HAP-1 (cell line): ENCODE measurements around the gene PDE3A.
"Not testable (repeated sequence)": the region's sequence is repeated elsewhere in the genome, so short reads cannot be mapped to it uniquely, and the experiment has no call there.

Source experiments
- DNase-seq, 2 experiments: peaks; one replicate each; pipeline ENCODE4 v3.0.0-alpha.2; 2016 to 2020; ENCODE audit warnings: low spot score in 2 of 2
- H3K27me3 ChIP-seq: fragments of 250-450 bp; sonication (Bioruptor Pico); 2 replicates; pipeline ENCODE4 v1.5.1; 2020; ENCODE audit warnings: low read depth, mild to moderate bottlenecking, moderate library complexity
- H3K36me3 ChIP-seq: fragments of 250-450 bp; sonication (Bioruptor Pico); replicated peaks from 2 replicates; pipeline ENCODE4 v1.5.1; 2020; ENCODE audit warnings: mild to moderate bottlenecking
- H3K4me1 ChIP-seq: fragments of 250-450 bp; sonication (Bioruptor Pico); 2 replicates; pipeline ENCODE4 v1.5.1; 2020; ENCODE audit warnings: mild to moderate bottlenecking
- H3K4me3 ChIP-seq: fragments of 250-450 bp; sonication (Bioruptor Pico); 2 replicates; pipeline ENCODE4 v1.5.1; 2020; ENCODE audit warnings: mild to moderate bottlenecking, moderate library complexity
- H3K9me3 ChIP-seq: fragments of 250-450 bp; sonication (Bioruptor Pico); 2 replicates; pipeline ENCODE4 v1.5.1; 2020; ENCODE audit warnings: mild to moderate bottlenecking, moderate library complexity
- in situ Hi-C: fragments of 300-500 bp; cut with MboI; formaldehyde crosslinking; loops from 3 replicates; pipeline ENCODE4 v1.14.3; 2020; ENCODE audit warnings: low sequenced_read_pairs, inconsistent platforms, mixed read lengths

The PDE3A gene

DNA sequence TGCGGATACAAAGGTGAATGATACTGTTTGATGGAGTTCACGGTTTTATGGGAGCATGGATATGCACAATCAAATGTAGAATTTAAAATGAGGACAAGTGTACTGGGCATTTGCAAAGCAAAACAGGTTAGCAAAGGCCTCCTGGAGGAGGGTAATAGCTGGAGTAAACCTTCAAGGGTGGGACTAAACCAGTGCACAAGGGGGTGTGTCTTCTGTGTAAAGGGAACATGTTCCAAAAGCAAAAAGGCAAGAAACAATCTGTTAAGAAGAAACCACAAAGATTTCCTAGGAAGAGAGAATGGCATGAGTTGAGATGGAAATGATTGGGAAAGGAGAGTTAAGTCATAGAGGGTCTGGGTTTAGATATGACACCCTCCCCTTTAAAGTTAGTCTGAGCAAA lies 217.6 kb downstream of the PDE3A start:
- in situ Hi-C loops: no loop called here
- no peak overlapping the region for H3K4me3 ChIP-seq
- DNase-seq: no peak
- no peaks in the 10 kb centered on the region for H3K9me3 ChIP-seq
- H3K36me3 ChIP-seq: no peaks in the 10 kb centered on the region
- no peaks in the 10 kb centered on the region for H3K4me1 ChIP-seq
- H3K27me3 ChIP-seq: no peaks in the 10 kb centered on the region

DNA sequence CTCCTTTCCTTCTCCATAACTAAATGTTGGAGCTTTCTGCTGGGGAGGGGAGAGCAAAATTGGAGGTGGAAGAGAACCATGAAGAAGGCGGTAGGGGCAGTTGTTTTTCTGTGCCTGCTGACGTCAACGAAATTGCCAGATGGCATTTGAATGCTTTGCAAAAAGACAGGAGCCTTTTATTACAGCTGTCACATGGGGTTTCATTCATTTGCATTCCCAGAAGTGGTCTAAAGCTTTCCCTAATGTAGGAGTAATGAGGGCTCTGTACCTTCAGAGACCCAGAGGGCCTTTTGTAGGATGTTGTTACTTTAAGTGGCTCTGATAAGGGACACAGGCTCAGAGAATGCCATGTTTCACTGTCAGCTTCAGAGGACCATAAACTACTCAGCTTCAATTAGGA lies 219.7 kb downstream of the PDE3A start:
- Histone ChIP-seq H3K27me3 (no peaks in the 10 kb centered on the region), H3K9me3 (no peaks in the 10 kb centered on the region), H3K4me1 (no peaks in the 10 kb centered on the region), H3K4me3 (no peak overlapping the region), H3K36me3 (no peaks in the 10 kb centered on the region)
- peak in 1 of 2 experiments; percentile 7 for DNase-seq
- in situ Hi-C loops: no loop called here

DNA sequence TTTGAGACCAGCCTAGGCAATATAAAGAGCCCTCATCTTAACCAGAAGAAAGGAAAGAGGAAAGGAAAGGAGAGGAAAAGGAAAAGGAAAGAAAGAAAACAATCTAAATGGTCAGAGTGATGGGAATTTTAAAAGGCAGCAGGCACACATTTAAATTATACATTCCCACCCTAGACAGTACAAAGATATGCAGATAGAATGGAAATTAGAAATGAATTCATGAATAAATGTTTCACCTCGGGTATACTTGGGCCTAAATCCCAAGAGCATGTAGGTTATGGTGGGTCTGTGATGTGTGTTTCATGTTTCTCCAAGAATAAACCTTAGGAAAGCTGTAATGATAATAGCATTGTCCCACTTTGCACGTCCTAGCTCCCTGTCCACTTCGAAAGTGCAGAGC lies 222.2 kb downstream of the PDE3A start:
- no peaks in the 10 kb centered on the region for H3K27me3 ChIP-seq
- no peak overlapping the region for H3K4me3 ChIP-seq
- no peak for DNase-seq
- H3K36me3 ChIP-seq: no peaks in the 10 kb centered on the region
- no peaks in the 10 kb centered on the region for H3K9me3 ChIP-seq
- H3K4me1 ChIP-seq: no peaks in the 10 kb centered on the region
- in situ Hi-C loops: no loop called here

GRCh38 chr12:20592556-20592955 lies 224.2 kb downstream of the PDE3A start:
- no peaks in the 10 kb centered on the region for H3K4me1 ChIP-seq
- in situ Hi-C loops: no loop called here

GRCh38 chr12:20593611-20594010 lies 225.3 kb downstream of the PDE3A start:
- in situ Hi-C loops: no loop called here
- H3K9me3 ChIP-seq: no peaks in the 10 kb centered on the region
- no peak overlapping the region for H3K4me3 ChIP-seq
- DNase-seq: no peak
- no peaks in the 10 kb centered on the region for H3K4me1 ChIP-seq
- H3K36me3 ChIP-seq: no peaks in the 10 kb centered on the region
- no peaks in the 10 kb centered on the region for H3K27me3 ChIP-seq

More at GRCh38 chr12:20592556-20592955, 224.2 kb downstream of the PDE3A start:
- Histone ChIP-seq H3K36me3 (no peaks in the 10 kb centered on the region), H3K4me3 (no peak overlapping the region), H3K9me3 (no peaks in the 10 kb centered on the region), H3K27me3 (no peaks in the 10 kb centered on the region)
- DNase-seq: no peak

DNA sequence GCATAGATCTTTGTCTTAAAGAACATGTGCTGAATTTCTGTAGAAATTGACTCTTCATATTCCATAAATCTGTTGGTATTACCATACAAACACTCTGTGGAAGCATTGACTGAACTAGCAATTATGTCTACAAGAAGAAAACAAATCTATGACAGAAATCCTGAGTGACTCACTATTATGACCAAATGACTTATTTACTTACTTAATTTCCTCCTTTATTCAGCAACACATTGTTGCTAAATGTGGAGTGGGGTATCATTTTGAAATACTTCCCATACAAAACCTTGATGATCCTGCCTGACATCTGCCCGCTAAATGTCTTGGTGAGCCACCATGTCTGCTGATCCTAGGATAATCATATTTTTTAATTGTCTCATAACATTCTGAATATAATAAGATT lies 227.7 kb downstream of the PDE3A start:
- Histone ChIP-seq H3K9me3 (no peaks in the 10 kb centered on the region), H3K36me3 (no peaks in the 10 kb centered on the region), H3K4me1 (no peaks in the 10 kb centered on the region), H3K27me3 (no peaks in the 10 kb centered on the region), H3K4me3 (no peak overlapping the region)
- in situ Hi-C loops: no loop called here
- DNase-seq: no peak

DNA sequence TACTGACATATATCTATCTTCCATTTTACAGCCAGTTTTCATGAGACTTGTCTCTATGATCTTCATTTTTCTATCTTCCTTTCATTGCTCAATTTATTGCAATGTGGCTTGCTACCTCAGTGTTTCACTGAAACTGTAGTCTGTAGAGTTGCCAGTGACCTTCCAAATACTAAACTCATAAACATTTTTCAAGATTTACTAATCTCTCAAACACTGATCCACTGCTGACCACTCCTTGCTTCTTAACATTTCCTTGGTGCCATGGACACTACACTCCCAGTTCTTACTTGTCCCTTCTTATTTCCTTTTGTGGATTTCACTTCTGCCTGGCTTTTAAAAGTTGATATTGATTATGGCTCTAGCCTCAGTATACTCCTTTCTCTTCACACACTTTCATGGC lies 231.4 kb downstream of the PDE3A start:
- H3K36me3 ChIP-seq: no peaks in the 10 kb centered on the region
- no peaks in the 10 kb centered on the region for H3K27me3 ChIP-seq
- H3K4me3 ChIP-seq: no peak overlapping the region
- in situ Hi-C loops: no loop called here
- DNase-seq: no peak
- no peaks in the 10 kb centered on the region for H3K9me3 ChIP-seq
- no peaks in the 10 kb centered on the region for H3K4me1 ChIP-seq

GRCh38 chr12:20601668-20602280 lies 233.4 kb downstream of the PDE3A start:
- H3K4me1 ChIP-seq: no peaks in the 10 kb centered on the region
- DNase-seq: peak in 1 of 2 experiments; percentile 29
- in situ Hi-C loops: no loop called here
- no peaks in the 10 kb centered on the region for H3K9me3 ChIP-seq
- no peaks in the 10 kb centered on the region for H3K36me3 ChIP-seq
- H3K27me3 ChIP-seq: no peaks in the 10 kb centered on the region; the same call in 1 of the 2 replicates
- no peak overlapping the region for H3K4me3 ChIP-seq

DNA sequence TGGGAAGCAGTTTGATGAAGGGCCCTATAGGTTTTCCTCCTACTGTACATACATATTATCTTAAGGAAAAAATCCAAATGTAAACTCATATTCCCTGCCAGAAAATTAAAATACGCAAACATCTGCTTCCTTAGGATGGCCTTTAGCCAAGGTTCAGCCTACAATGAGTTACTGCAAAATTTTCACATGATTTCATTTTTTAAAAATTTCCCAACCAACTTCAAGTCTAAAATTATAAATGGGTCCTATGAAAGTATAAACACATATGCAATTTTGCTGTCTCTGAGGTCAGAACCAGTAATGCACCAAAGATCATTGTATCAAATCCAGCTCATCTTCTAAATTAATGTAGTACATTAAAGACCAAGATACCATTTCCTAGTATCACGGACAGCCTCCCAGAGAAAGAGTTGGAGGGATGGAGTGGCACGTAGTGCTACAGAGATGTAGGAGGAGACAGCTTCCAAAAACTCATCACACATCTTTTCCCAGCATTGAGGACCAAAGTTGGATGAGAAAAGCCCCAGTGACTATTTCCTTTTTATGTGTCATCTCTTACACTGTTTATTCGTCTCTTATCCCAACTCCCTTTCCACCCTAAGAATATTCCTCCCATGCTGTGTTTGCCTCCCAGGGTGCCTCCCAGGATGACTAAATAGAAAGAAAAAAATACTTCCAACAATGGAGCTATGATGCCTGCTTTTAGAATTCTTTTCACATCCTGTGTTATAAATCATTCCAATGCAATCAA lies 234.5 kb downstream of the PDE3A start:
- in situ Hi-C loops: no loop called here
- Histone ChIP-seq H3K4me3 (no peak overlapping the region), H3K9me3 (no peaks in the 10 kb centered on the region), H3K27me3 (no peaks in the 10 kb centered on the region; the same call in 1 of the 2 replicates), H3K4me1 (no peaks in the 10 kb centered on the region), H3K36me3 (no peaks in the 10 kb centered on the region)
- no peak for DNase-seq

GRCh38 chr12:20604408-20605067 lies 236.2 kb downstream of the PDE3A start:
- no peaks in the 10 kb centered on the region for H3K4me1 ChIP-seq
- H3K36me3 ChIP-seq: no peaks in the 10 kb centered on the region
- H3K4me3 ChIP-seq: no peak overlapping the region
- no peak for DNase-seq
- in situ Hi-C loops: no loop called here
- no peaks in the 10 kb centered on the region for H3K9me3 ChIP-seq
- H3K27me3 ChIP-seq: no peaks in the 10 kb centered on the region; the same call in 1 of the 2 replicates

DNA sequence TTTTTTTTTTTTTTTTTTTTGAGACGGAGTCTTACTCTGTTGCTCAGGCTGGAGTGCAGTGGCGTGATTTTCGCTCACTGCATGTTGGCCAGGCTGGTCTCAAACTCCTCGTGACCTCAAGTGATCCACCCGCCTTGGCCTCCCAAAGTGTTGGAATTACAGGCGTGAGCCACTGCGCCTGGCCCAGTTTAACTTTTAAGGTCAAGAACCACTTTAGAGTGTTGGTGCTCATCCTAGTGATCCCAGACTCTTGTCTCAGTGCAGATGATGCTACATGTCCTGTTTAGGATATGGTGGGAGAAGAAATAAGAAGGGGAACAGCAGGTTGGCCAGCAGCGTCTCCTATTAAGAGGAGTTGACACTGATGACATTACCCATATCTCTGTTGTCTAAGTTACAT lies 246.7 kb downstream of the PDE3A start:
- DNase-seq, H3K9me3 ChIP-seq, H3K27me3 ChIP-seq, H3K4me3 ChIP-seq, H3K4me1 ChIP-seq, H3K36me3 ChIP-seq, in situ Hi-C loops: not testable (repeated sequence)

- Histone ChIP-seq H3K27me3 (no peaks in the 10 kb centered on the region; the same call in 1 of the 2 replicates), H3K4me1 (no peaks in the 10 kb centered on the region), H3K36me3 (no peaks in the 10 kb centered on the region), H3K4me3 (no peak overlapping the region), H3K9me3 (no peaks in the 10 kb centered on the region)
- no peak for DNase-seq
- in situ Hi-C loops: no loop called here
Observed at GRCh38 chr12:20616093-20616492, 247.8 kb downstream of the PDE3A start.

DNA sequence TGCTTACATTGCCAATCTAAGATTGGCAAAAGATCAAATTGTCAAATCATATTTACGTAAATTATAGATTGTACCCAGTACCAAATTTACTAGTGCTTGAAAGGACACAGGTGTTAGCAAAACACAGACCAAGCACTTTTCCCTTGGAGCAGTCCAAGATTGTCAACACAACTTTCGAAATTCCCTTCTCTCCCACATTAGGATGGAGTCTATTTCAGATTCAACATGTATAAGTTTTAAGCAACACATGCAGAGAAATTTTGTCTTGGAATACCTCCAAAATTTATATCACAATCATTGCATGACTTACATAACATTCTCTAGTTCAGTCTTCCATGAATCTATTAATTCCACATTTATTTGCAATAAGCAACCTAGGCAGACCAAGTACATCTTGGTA lies 251.9 kb downstream of the PDE3A start:
- H3K4me3 ChIP-seq: no peak overlapping the region
- H3K9me3 ChIP-seq: no peaks in the 10 kb centered on the region
- in situ Hi-C loops: no loop called here
- H3K4me1 ChIP-seq: no peaks in the 10 kb centered on the region
- no peaks in the 10 kb centered on the region for H3K36me3 ChIP-seq
- no peak for DNase-seq
- H3K27me3 ChIP-seq: no peaks in the 10 kb centered on the region; the same call in 1 of the 2 replicates

- H3K4me3 ChIP-seq: no peak overlapping the region
- no peaks in the 10 kb centered on the region for H3K9me3 ChIP-seq
- in situ Hi-C loops: no loop called here
- DNase-seq: peak; percentile 27 to 29
- no peaks in the 10 kb centered on the region; the same call in 1 of the 2 replicates for H3K27me3 ChIP-seq
- H3K36me3 ChIP-seq: no peaks in the 10 kb centered on the region
- H3K4me1 ChIP-seq: no peaks in the 10 kb centered on the region
Observed at GRCh38 chr12:20624718-20625117, 256.4 kb downstream of the PDE3A start.
